CD4-positive, alpha-beta T cell (primary cell): ENCODE results near the gene NR3C1. TPM values are rescaled to one million over a fixed set of nuclear protein-coding genes. Genes with fewer than 3 reads are reported as not detected.

Experiments
- ATAC-seq: fragments of 200-7000 bp; cut with Tn5 transposase; one replicate; pipeline ENCODE4 v1.10.0; 2022; ENCODE audit warnings: mild to moderate bottlenecking; ENCODE audit not compliant: poor library complexity
- CTCF ChIA-PET: fragments of 350-600 bp; sonication (Branson Sonifier 250); formaldehyde crosslinking; loops from one replicate; lab custom pipeline; 2021; ENCODE audit warnings: antibody characterized with exemption, inconsistent platforms; lab: Charles Lee
- POLR2A ChIA-PET: fragments of 350-600 bp; sonication (Branson Sonifier 250); formaldehyde crosslinking; loops from one replicate; lab custom pipeline; 2021; ENCODE audit warnings: antibody characterized with exemption, inconsistent platforms; lab: Charles Lee
- DNase-seq, 14 experiments: peaks; one replicate each; pipeline ENCODE4 v3.0.0-alpha.2; 2013 to 2020; ENCODE audit warnings: mixed read lengths in 2 of 14
- H3K27ac ChIP-seq, 2 donors: one replicate each; pipeline versions ENCODE4 v1.5.1 to v1.7.0; 2013; ENCODE audit warnings: low read length in 2 of 2, low read depth in 1 of 2, mild to moderate bottlenecking in 1 of 2
- H3K27me3 ChIP-seq, 2 experiments: 1 replicate in 1 of 2; 2 replicates in 1 of 2; pipeline versions ENCODE4 v1.6.1 to v1.7.0; 2013; ENCODE audit warnings: low read length in 2 of 2, control low read depth in 1 of 2, mild to moderate bottlenecking in 1 of 2, moderate library complexity in 1 of 2; ENCODE audit not compliant: insufficient read depth in 2 of 2, control insufficient read depth in 1 of 2
- H3K36me3 ChIP-seq: one replicate; pipeline ENCODE4 v1.6.1; 2013; ENCODE audit warnings: low read length, control low read depth; ENCODE audit not compliant: insufficient read depth
- H3K4me1 ChIP-seq: one replicate; pipeline ENCODE4 v1.6.1; 2013; ENCODE audit warnings: low read length, control low read depth; ENCODE audit not compliant: insufficient read depth
- H3K4me3 ChIP-seq: one replicate; pipeline ENCODE4 v1.5.1; 2013; ENCODE audit warnings: mild to moderate bottlenecking, low read length, moderate library complexity
- H3K9me3 ChIP-seq, 2 experiments: 1 replicate in 1 of 2; 2 replicates in 1 of 2; pipeline versions ENCODE4 v1.6.1 to v1.7.0; 2013; ENCODE audit warnings: low read length in 2 of 2, mild to moderate bottlenecking in 2 of 2, control low read depth in 1 of 2, moderate library complexity in 1 of 2; ENCODE audit not compliant: control insufficient read depth in 1 of 2, insufficient read depth in 1 of 2
- H3K27ac Mint-ChIP-seq: one replicate; pipeline ENCODE4 v1.8.0; 2020; ENCODE audit warnings: mixed read lengths
- H3K27me3 Mint-ChIP-seq: one replicate; pipeline ENCODE4 v1.8.0; 2021; ENCODE audit warnings: mixed read lengths
- H3K36me3 Mint-ChIP-seq: one replicate; pipeline ENCODE4 v1.8.0; 2021; ENCODE audit warnings: low read depth, mixed read lengths
- H3K4me1 Mint-ChIP-seq: one replicate; pipeline ENCODE4 v1.8.0; 2021; ENCODE audit warnings: low read depth, mixed read lengths
- H3K4me3 Mint-ChIP-seq: one replicate; pipeline ENCODE4 v1.8.0; 2020; ENCODE audit warnings: mild to moderate bottlenecking, mixed read lengths
- H3K9me3 Mint-ChIP-seq: one replicate; pipeline ENCODE4 v1.8.0; 2020; ENCODE audit warnings: mixed read lengths
- intact Hi-C, 2 experiments: fragments of 100-400 bp; cut with DNase I in 1 of 2; cut with micrococcal nuclease in 1 of 2; formaldehyde crosslinking; loops; one replicate each; pipeline versions ENCODE4 v1.15.1 to v1.9.0; 2023 to 2025; cut with DNase I, micrococcal nuclease
- total RNA-seq, 174 experiments: library from RNA in 2 of 174; stranded (reverse) in 2 of 174; gene quantifications; one replicate each; pipeline ENCODE4 v1.2.3 and lab custom pipeline; 2021 to 2026
- TF ChIP-seq, protein P1 (sequence below): fragments of 200-600 bp; IDR thresholded peaks from one replicate; pipeline ENCODE4 v1.8.0; 2022; ENCODE audit warnings: antibody characterized with exemption, mild to moderate bottlenecking

NR3C1 gene
- total RNA-seq, 2 experiments from 2014 or later = 168 to 191 TPM

DNA sequence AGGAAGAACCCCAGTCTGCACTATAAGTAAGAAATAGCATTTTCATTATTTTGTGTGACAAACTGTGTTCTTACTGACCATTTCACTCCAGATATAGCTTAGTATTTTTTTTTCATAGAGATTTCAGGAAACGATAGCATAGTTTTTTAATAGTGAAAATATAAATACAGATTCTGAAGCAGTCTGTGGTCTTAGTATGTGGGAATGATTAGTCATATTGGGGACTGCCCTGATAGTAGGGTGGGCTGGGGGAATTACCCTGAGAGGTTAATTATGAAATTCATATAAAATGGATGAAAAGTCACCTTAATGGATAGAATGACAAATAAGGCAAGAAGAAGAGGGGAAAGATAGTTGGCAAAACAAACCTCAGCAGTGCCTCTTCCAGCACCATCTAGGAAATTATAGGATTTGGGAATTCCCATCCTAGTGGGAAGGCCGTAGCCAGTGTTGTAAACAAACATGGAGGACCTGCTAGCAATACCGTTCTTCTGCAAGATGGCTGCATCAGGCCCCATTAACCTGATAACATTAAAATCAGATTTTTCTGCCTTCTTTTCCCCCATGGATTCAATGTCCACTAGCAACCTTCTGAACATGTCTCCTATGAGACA, 23.7 kb upstream of the NR3C1 start:
- H3K27me3 ChIP-seq = no peaks in the 10 kb centered on the region
- Mint-ChIP-seq H3K4me1 (peaks cover 39% of the 10 kb centered on the region), H3K9me3 (no peaks in the 10 kb centered on the region), H3K36me3 (peaks cover 9% of the 10 kb centered on the region), H3K27me3 (no peaks in the 10 kb centered on the region), H3K4me3 (no peak overlapping the region), H3K27ac (no peak overlapping the region)
- no peak overlapping the region for H3K4me3 ChIP-seq
- intact Hi-C loops = no loop called here
- no peaks in the 10 kb centered on the region for H3K9me3 ChIP-seq
- ChIA-PET CTCF (interaction anchor here (1.0 kb wide), 2 partner anchors 23 to 33 kb away, joined by 3 read pairs; no protein-coding TSS in a partner anchor), POLR2A (interaction anchor here (1.4 kb wide), 2 partner anchors 7 to 8 kb away, joined by 3 to 6 read pairs; no protein-coding TSS in a partner anchor)
- ATAC-seq = no peak
- H3K4me1 ChIP-seq = peaks cover 13% of the 10 kb centered on the region
- no peaks in the 10 kb centered on the region for H3K36me3 ChIP-seq
- TF ChIP-seq, protein P1, sequence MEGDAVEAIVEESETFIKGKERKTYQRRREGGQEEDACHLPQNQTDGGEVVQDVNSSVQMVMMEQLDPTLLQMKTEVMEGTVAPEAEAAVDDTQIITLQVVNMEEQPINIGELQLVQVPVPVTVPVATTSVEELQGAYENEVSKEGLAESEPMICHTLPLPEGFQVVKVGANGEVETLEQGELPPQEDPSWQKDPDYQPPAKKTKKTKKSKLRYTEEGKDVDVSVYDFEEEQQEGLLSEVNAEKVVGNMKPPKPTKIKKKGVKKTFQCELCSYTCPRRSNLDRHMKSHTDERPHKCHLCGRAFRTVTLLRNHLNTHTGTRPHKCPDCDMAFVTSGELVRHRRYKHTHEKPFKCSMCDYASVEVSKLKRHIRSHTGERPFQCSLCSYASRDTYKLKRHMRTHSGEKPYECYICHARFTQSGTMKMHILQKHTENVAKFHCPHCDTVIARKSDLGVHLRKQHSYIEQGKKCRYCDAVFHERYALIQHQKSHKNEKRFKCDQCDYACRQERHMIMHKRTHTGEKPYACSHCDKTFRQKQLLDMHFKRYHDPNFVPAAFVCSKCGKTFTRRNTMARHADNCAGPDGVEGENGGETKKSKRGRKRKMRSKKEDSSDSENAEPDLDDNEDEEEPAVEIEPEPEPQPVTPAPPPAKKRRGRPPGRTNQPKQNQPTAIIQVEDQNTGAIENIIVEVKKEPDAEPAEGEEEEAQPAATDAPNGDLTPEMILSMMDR = no peak
- no peak overlapping the region for H3K27ac ChIP-seq
- no peak for DNase-seq

DNA sequence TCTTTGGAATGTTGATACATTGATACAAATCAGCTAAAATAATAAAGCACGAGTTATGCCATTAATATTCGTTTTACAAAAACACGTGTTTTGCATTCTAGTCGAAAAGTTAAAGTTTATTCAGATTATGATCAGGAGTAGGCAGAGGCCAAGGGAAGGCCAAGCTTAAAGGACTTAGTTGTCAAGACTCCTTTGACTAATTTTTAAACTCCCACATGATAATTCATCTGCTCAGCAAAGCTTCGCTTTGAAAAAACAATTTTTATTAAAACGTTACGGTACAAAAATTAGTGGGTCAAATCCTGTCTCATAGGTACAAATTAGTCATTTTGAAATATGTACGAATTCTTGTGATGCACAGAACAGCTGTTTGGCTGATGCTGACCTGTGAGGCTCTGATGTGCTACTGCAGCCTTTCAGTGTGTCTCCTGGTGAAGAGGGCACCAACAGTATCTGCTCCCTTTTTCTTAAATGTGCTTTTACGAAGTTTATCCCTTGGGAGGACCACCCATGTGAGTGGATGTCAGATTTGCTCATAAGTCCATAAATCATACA, 23.0 kb upstream of the NR3C1 start:
- H3K9me3 Mint-ChIP-seq = no peaks in the 10 kb centered on the region
- DNase-seq (no peak), ATAC-seq (no peak)
- H3K9me3 ChIP-seq = no peaks in the 10 kb centered on the region
- no peak overlapping the region for H3K4me3 Mint-ChIP-seq
- H3K4me3 ChIP-seq = no peak overlapping the region
- no peaks in the 10 kb centered on the region for H3K36me3 ChIP-seq
- ChIA-PET POLR2A (interaction anchor here (1.1 to 1.4 kb wide), 3 partner anchors 8 to 17 kb away, joined by 3 to 6 read pairs (median 4); no protein-coding TSS in a partner anchor), CTCF (interaction anchor here (1.0 kb wide), 2 partner anchors 22 to 34 kb away, joined by 3 read pairs; no protein-coding TSS in a partner anchor)
- TF ChIP-seq, protein P1 = no peak
- H3K4me1 Mint-ChIP-seq = peaks cover 32% of the 10 kb centered on the region
- H3K27me3 Mint-ChIP-seq = no peaks in the 10 kb centered on the region
- peaks cover 5% of the 10 kb centered on the region for H3K4me1 ChIP-seq
- no peak overlapping the region for H3K27ac ChIP-seq
- intact Hi-C loops = no loop called here
- no peaks in the 10 kb centered on the region for H3K27me3 ChIP-seq
- H3K27ac Mint-ChIP-seq = no peak overlapping the region
- H3K36me3 Mint-ChIP-seq = peaks cover 9% of the 10 kb centered on the region

DNA sequence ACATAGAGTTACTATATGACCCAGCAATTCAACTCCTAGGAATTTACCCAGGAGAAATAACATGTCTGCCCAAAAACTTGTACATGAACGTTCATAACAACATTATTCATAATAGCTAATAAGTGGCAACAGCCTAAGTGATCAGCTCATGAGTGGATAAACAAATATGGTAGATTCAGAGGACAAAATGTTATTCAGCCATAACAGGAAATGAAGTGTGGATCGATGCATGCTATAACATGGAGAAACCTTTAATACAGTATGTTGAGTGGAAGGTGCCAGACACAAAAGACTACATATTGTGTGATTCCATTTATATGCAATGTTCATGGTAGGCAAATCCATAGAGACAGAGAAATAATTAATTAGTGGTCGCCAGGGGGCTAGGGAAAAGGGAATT, 22.3 kb upstream of the NR3C1 start:
- Mint-ChIP-seq H3K27me3 (no peaks in the 10 kb centered on the region), H3K27ac (no peak overlapping the region), H3K9me3 (no peaks in the 10 kb centered on the region), H3K4me1 (peaks cover 28% of the 10 kb centered on the region), H3K36me3 (peaks cover 6% of the 10 kb centered on the region), H3K4me3 (no peak overlapping the region)
- POLR2A ChIA-PET = interaction anchor here (1.1 to 1.4 kb wide), 3 partner anchors 8 to 16 kb away, joined by 3 to 6 read pairs (median 4); no protein-coding TSS in a partner anchor
- no peak for DNase-seq
- H3K4me1 ChIP-seq = peaks cover 2% of the 10 kb centered on the region
- no peak for ATAC-seq
- H3K27me3 ChIP-seq = no peaks in the 10 kb centered on the region
- CTCF ChIA-PET = no interaction called here
- intact Hi-C loops = no loop called here
- H3K36me3 ChIP-seq = no peaks in the 10 kb centered on the region
- H3K27ac ChIP-seq = no peak overlapping the region
- no peak overlapping the region for H3K4me3 ChIP-seq
- no peaks in the 10 kb centered on the region for H3K9me3 ChIP-seq
- TF ChIP-seq, protein P1 = no peak
